GM12878 (cell line): Measurements from ENCODE around the gene FBXO3. TPM values are rescaled to one million over a fixed set of nuclear protein-coding genes. Genes with fewer than 3 reads are reported as not detected.

Source experiments
- ATAC-seq: fragments of 200-7000 bp; cut with Tn5 transposase; 3 replicates; pipeline ENCODE4 v1.9.1; 2020; ENCODE audit warnings: mild to moderate bottlenecking, moderate library complexity
- BruUV-seq: library from RNA; stranded (reverse); fragments of 400-500 nt; replicated peaks from 2 replicates; lab custom pipeline; 2021; lab: Mats Ljungman, UMichigan
- CTCF ChIA-PET: fragments of 300-600 bp; sonication (Branson Sonifier 250); formaldehyde crosslinking; extraction: SDS; loops from one replicate; lab custom pipeline; 2021; ENCODE audit warnings: inconsistent platforms; lab: Yijun Ruan, JAX
- POLR2A ChIA-PET: fragments of 350-600 bp; formaldehyde crosslinking; extraction: SDS; loops from one replicate; lab custom pipeline; 2021; ENCODE audit warnings: inconsistent platforms; lab: Charles Lee
- RAD21 ChIA-PET: fragments of 300-600 bp; sonication (Branson Sonifier 250); formaldehyde crosslinking; loops from one replicate; lab custom pipeline; 2023; ENCODE audit warnings: antibody characterized with exemption; ENCODE audit not compliant: unreplicated experiment; lab: Charles Lee
- SMC1A ChIA-PET: fragments of 300-600 bp; sonication (Branson Sonifier 250); formaldehyde crosslinking; loops from one replicate; lab custom pipeline; 2023; ENCODE audit not compliant: unreplicated experiment, uncharacterized antibody; lab: Charles Lee
- DNase-seq: peaks from one replicate; pipeline ENCODE4 v3.0.0-alpha.2; 2011; ENCODE audit warnings: low read depth, low spot score
- FAIRE-seq: peaks from 3 replicates; lab custom pipeline; 2011; peaks lifted over from hg19 to GRCh38; lab: Jason Lieb, UNC
- H2AFZ ChIP-seq: 2 replicates; pipeline ENCODE4 v1.6.0; 2011; ENCODE audit warnings: low read depth, low read length, control low read depth; ENCODE audit not compliant: control insufficient read depth
- H3K27ac ChIP-seq: 2 replicates; pipeline ENCODE4 v1.5.1; 2011; ENCODE audit warnings: control low read depth; ENCODE audit not compliant: control insufficient read depth, insufficient read depth
- H3K27me3 ChIP-seq, 2 experiments: replicated peaks in 1 of 2; 2 replicates each; pipeline versions ENCODE4 v1.6.0 to v1.6.1; 2011; ENCODE audit warnings: low read length in 1 of 2; ENCODE audit not compliant: control insufficient read depth in 2 of 2, insufficient read depth in 2 of 2
- H3K36me3 ChIP-seq, 2 experiments: 2 replicates each; pipeline ENCODE4 v1.5.1; 2011; ENCODE audit warnings: low read length in 1 of 2; ENCODE audit not compliant: control insufficient read depth in 2 of 2, insufficient read depth in 2 of 2
- H3K4me1 ChIP-seq: 2 replicates; pipeline ENCODE4 v1.6.1; 2011; ENCODE audit warnings: mild to moderate bottlenecking, low read length, moderate library complexity, mixed read lengths; ENCODE audit not compliant: control insufficient read depth, insufficient read depth
- H3K4me2 ChIP-seq: 2 replicates; pipeline ENCODE4 v1.6.0; 2011; ENCODE audit warnings: control low read depth; ENCODE audit not compliant: control insufficient read depth, insufficient read depth
- H3K4me3 ChIP-seq: fragments of 200-600 bp; sonication (generic); 2 replicates; pipeline ENCODE4 v1.5.1; 2016
- H3K79me2 ChIP-seq: 2 replicates; pipeline ENCODE4 v1.6.0; 2011; ENCODE audit warnings: low read length; ENCODE audit not compliant: control insufficient read depth, insufficient read depth
- H3K9ac ChIP-seq: 2 replicates; pipeline ENCODE4 v1.8.0; 2011; ENCODE audit warnings: low read length, control low read depth, mixed read lengths; ENCODE audit not compliant: control insufficient read depth, insufficient read depth
- H3K9me3 ChIP-seq: replicated peaks from 3 replicates; pipeline ENCODE4 v1.5.1; 2011; ENCODE audit warnings: mild to moderate bottlenecking, low read length; ENCODE audit not compliant: control insufficient read depth, insufficient read depth
- H4K20me1 ChIP-seq: 2 replicates; pipeline ENCODE4 v1.6.0; 2011; ENCODE audit not compliant: control insufficient read depth, insufficient read depth
- EED ChIP-seq: sonication (generic); IDR thresholded peaks from 2 replicates; pipeline ENCODE4 v1.6.1; 2016; ENCODE audit warnings: antibody characterized with exemption, low read depth
- EP300 ChIP-seq, 2 experiments: fragments of 150-350 bp in 1 of 2; IDR thresholded peaks; 2 replicates each; pipeline ENCODE4 v1.6.1; 2011 to 2012; ENCODE audit warnings: low read depth in 2 of 2, low read length in 2 of 2, borderline replicate concordance in 1 of 2, improper control_type of control experiment in 1 of 2, inconsistent platforms in 1 of 2; ENCODE audit not compliant: control insufficient read depth in 1 of 2
- FOXM1 ChIP-seq: IDR thresholded peaks from 2 replicates; pipeline ENCODE4 v1.6.1; 2012; ENCODE audit warnings: low read depth, mild to moderate bottlenecking, inconsistent platforms, low read length, moderate library complexity
- GABPA ChIP-seq: IDR thresholded peaks from 2 replicates; pipeline ENCODE4 v1.6.1; 2014; ENCODE audit warnings: antibody characterized with exemption, low read depth, mild to moderate bottlenecking, inconsistent platforms
- LARP7 ChIP-seq: fragments of 450-650 bp; IDR thresholded peaks from 2 replicates; pipeline ENCODE4 v1.6.1; 2017; ENCODE audit warnings: mild to moderate bottlenecking
- MYB ChIP-seq: fragments of 150-350 bp; IDR thresholded peaks from 2 replicates; pipeline ENCODE4 v1.6.1; 2014; ENCODE audit warnings: mild to moderate bottlenecking, low read depth, low read length, borderline replicate concordance
- TAF1 ChIP-seq: IDR thresholded peaks from 2 replicates; pipeline ENCODE4 v1.6.1; 2011; ENCODE audit warnings: mild to moderate bottlenecking, low read depth, low read length, borderline replicate concordance
- WGBS: methylation state at CpG from one replicate; pipeline ENCODE4 v1.1.6; 2016; ENCODE audit warnings: low lambda C conversion rate; ENCODE audit not compliant: insufficient replicate concordance, insufficient coverage; ENCODE audit errors: missing lambda C conversion rate; 5-methylcytosine and 5-hydroxymethylcytosine counted together
- in situ Hi-C: fragments of 300-500 bp; cut with MboI; formaldehyde crosslinking; loops from 9 replicates; pipeline ENCODE4 v1.14.3; 2018; ENCODE audit warnings: mixed read lengths
- intact Hi-C: fragments of 100-400 bp; cut with micrococcal nuclease; formaldehyde crosslinking; loops from one replicate; pipeline ENCODE4 v1.14.2; 2022; ENCODE audit not compliant: unreplicated experiment
- polyA plus RNA-seq, 11 experiments: library from polyadenylated mRNA; depleted of rRNA in 4 of 11; unstranded in 6 of 11; stranded (reverse) in 5 of 11; fragments of >200 nt; fragmentation: Nextera tagmentation in 4 of 11; fragmentation: Illumina TruSeq in 1 of 11; extraction: Ambion mirVana in 4 of 11; extraction: Trizol in 1 of 11; gene quantifications; 1 replicate in 1 of 11; 2 replicates in 10 of 11; pipeline versions ENCODE4 v1.2.1 to v1.2.3, GENCODE V29; 2011 to 2016; ENCODE audit warnings: inconsistent platforms in 2 of 11, missing spikeins in 2 of 11, low read depth in 1 of 11
- total RNA-seq, 4 experiments: library from RNA; depleted of rRNA in 3 of 4; stranded (reverse); fragments of >200 nt in 3 of 4; fragmentation: Illumina TruSeq in 1 of 4; extraction: Trizol in 1 of 4; gene quantifications; 2 replicates each; pipeline versions ENCODE4 v1.2.1 to v1.2.3, GENCODE V29; 2013 to 2021
- TF ChIP-seq, protein P1 (sequence below): fragments of 450-650 bp; IDR thresholded peaks from 2 replicates; pipeline ENCODE4 v1.6.1; 2016; ENCODE audit warnings: mild to moderate bottlenecking
- TF ChIP-seq, protein P2 (sequence below): fragments of 450-650 bp; IDR thresholded peaks from 2 replicates; pipeline ENCODE4 v1.6.1; 2018; ENCODE audit warnings: borderline replicate concordance, mild to moderate bottlenecking; ENCODE audit not compliant: partially characterized antibody
- TF ChIP-seq, protein P3 (sequence below): fragments of 450-650 bp; IDR thresholded peaks from 2 replicates; pipeline ENCODE4 v1.6.1; 2017; ENCODE audit warnings: mild to moderate bottlenecking, moderate library complexity

FBXO3 gene
- total and polyA plus RNA-seq, 10 of the 15 experiments (the other 5 are each of a cell fraction or from before 2014, with no cell fraction given), result 8.9 to 33.4 (median 13.8) TPM

DNA sequence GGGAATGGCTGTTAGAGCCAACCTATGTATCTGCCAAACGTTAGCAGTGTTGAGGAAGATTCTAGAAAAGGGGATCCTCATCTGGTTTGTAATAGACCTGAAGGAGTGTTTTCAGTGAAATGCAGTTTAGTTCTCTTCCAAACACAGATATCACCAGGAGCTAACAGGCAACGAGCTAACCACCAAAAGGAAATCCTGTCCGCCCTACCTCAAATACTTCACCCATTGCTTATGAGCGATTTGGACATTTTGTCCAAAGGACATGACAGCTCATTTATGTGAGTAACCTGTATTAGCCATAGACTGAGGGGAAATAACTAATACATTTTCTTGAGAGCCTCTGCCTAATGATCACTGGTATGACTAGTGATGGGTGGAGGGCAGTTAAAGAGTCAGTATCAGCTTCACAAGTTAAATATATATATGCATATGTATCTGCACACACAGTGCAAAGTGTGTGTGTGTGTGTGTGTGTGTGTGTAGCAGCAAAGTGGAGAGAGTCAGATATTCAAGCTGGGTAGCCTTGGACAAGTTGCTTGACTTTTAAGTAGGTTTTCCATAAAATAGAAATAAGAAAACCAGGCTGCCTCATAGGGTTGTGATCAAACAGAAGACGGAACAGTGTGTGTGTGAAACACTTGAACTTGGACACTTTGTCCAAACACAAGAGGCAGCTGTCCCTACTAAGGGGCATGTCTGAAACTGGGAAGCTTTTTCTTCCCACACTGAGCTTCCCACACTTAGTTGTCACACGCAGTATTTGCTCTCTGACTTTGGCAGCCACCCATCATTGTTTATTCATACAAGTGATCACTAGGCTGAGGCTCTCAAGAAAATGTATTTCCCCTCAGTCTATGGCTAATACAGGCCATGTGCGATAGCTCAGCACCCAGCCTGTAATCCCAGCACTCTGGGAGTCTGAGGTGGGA is 72.8 kb downstream of the FBXO3 start (continued):
- TF ChIP-seq GABPA, result no peak
- TF ChIP-seq MYB, result no peak
- TF ChIP-seq, protein P1, sequence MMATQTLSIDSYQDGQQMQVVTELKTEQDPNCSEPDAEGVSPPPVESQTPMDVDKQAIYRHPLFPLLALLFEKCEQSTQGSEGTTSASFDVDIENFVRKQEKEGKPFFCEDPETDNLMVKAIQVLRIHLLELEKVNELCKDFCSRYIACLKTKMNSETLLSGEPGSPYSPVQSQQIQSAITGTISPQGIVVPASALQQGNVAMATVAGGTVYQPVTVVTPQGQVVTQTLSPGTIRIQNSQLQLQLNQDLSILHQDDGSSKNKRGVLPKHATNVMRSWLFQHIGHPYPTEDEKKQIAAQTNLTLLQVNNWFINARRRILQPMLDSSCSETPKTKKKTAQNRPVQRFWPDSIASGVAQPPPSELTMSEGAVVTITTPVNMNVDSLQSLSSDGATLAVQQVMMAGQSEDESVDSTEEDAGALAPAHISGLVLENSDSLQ, result no peak
- TF ChIP-seq TAF1, result no peak
- TF ChIP-seq LARP7, result no peak
- TF ChIP-seq EP300 (IDR thresholded peaks at IDR 0.05; ENCODE audit: borderline replicate concordance in 1 of 2, control insufficient read depth in 1 of 2, low read depth in 2 of 2, low read length in 2 of 2), result no peak
- no peak for TF ChIP-seq FOXM1

DNA sequence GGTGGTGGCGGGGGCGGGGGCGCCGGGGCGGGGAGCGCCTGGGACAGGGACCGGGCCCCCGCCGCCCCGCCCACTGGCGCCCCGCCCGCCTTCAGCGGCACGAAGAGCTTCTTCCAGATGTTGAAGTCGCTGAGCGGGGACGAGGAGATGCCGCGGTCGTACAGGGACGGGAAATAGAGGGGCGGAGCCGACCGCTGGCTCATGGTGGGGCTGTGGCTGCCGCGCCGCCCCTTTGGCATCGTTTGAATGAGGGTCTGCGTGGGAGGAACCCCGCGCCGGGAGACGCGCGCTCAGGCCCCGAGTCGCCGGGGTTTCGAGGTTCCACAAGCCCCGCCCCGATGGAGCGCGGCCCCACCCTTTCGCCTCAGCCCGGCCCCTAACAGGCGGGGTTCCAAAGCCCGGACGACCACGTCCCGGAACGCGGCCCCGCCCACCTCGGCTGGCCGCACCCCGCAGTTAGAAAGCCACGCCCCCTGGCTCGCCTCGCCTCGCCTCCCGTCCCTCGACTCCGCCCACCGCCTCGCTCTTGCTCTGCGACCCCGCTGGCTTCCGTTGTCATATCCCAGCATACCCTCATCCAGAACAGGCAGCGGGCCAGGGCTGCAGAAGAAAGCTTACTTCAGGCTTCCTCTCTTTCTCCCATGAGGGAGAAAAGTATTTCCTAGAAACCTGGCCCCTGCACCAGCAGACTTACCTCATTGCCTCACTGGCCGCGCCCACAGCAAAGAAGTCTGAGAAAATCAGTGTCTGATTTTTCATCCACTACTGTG is 73.6 kb downstream of the FBXO3 start, which contains the start of gene C11orf91:
Gene C11orf91, minus strand, starts transcription at position 325 of the 770 bp plus-strand sequence. Its CDS starts 86 bp downstream, at position 239.
- Histone ChIP-seq H3K4me2 (peak within 1 kb of the TSS; percentile 96), H3K79me2 (no peaks in the 10 kb centered on the region), H2AFZ (peak within 1 kb of the TSS; percentile 88), H3K27ac (no peak within 1 kb of the TSS), H3K36me3 (peaks cover 0 to 3% of the 10 kb centered on the region in 2 experiments; a peak in 1 of 4 replicates), H3K9ac (peak within 1 kb of the TSS; percentile 2; the same call in 1 of the 2 replicates), H3K4me1 (peaks cover 3% of the 10 kb centered on the region; the same call in 1 of the 2 replicates), H3K9me3 (no peaks in the 10 kb centered on the region), H3K27me3 (no peaks in the 10 kb centered on the region), H4K20me1 (no peaks in the 10 kb centered on the region), H3K4me3 (peak within 1 kb of the TSS; percentile 71)
- DNase-seq (peak; percentile 59), ATAC-seq (peak; percentile 98), FAIRE-seq (peak; percentile 81)
- no TSS peak for BruUV-seq
- in situ Hi-C loops (no loop called here), intact Hi-C loops (loop anchor here (5.0 kb wide), 1 partner anchor 37 kb away; the partner anchor contains the start of gene CD59)
- CTCF ChIA-PET, result interaction anchor here (0.6 to 2.9 kb wide), 7 partner anchors 15 to 346 kb away, joined by 3 to 21 read pairs (median 4); no protein-coding TSS in a partner anchor
- WGBS, result 3% methylated on average over 52 of the region's 72 CpGs
- SMC1A ChIA-PET, result interaction anchor here (0.7 to 1.7 kb wide), 8 partner anchors 9 to 42 kb away, joined by 3 to 6 read pairs (median 4); partner anchors contain the start of gene CD59
- POLR2A ChIA-PET, result interaction anchor here (0.9 to 2.0 kb wide), 4 partner anchors 24 to 38 kb away, joined by 3 to 6 read pairs (median 3); no protein-coding TSS in a partner anchor
- RAD21 ChIA-PET, result interaction anchor here (1.1 to 3.2 kb wide), 2 partner anchors 15 to 41 kb away, joined by 4 to 17 read pairs; no protein-coding TSS in a partner anchor
- TF ChIP-seq, protein P2, sequence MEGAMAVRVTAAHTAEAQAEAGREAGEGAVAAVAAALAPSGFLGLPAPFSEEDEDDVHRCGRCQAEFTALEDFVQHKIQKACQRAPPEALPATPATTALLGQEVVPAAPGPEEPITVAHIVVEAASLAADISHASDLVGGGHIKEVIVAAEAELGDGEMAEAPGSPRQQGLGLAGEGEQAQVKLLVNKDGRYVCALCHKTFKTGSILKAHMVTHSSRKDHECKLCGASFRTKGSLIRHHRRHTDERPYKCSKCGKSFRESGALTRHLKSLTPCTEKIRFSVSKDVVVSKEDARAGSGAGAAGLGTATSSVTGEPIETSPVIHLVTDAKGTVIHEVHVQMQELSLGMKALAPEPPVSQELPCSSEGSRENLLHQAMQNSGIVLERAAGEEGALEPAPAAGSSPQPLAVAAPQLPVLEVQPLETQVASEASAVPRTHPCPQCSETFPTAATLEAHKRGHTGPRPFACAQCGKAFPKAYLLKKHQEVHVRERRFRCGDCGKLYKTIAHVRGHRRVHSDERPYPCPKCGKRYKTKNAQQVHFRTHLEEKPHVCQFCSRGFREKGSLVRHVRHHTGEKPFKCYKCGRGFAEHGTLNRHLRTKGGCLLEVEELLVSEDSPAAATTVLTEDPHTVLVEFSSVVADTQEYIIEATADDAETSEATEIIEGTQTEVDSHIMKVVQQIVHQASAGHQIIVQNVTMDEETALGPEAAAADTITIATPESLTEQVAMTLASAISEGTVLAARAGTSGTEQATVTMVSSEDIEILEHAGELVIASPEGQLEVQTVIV, result no peak
- TF ChIP-seq, protein P3, sequence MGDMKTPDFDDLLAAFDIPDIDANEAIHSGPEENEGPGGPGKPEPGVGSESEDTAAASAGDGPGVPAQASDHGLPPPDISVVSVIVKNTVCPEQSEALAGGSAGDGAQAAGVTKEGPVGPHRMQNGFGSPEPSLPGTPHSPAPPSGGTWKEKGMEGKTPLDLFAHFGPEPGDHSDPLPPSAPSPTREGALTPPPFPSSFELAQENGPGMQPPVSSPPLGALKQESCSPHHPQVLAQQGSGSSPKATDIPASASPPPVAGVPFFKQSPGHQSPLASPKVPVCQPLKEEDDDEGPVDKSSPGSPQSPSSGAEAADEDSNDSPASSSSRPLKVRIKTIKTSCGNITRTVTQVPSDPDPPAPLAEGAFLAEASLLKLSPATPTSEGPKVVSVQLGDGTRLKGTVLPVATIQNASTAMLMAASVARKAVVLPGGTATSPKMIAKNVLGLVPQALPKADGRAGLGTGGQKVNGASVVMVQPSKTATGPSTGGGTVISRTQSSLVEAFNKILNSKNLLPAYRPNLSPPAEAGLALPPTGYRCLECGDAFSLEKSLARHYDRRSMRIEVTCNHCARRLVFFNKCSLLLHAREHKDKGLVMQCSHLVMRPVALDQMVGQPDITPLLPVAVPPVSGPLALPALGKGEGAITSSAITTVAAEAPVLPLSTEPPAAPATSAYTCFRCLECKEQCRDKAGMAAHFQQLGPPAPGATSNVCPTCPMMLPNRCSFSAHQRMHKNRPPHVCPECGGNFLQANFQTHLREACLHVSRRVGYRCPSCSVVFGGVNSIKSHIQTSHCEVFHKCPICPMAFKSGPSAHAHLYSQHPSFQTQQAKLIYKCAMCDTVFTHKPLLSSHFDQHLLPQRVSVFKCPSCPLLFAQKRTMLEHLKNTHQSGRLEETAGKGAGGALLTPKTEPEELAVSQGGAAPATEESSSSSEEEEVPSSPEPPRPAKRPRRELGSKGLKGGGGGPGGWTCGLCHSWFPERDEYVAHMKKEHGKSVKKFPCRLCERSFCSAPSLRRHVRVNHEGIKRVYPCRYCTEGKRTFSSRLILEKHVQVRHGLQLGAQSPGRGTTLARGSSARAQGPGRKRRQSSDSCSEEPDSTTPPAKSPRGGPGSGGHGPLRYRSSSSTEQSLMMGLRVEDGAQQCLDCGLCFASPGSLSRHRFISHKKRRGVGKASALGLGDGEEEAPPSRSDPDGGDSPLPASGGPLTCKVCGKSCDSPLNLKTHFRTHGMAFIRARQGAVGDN, result no peak
- TF ChIP-seq EED, result no peak
